B cell (primary cell): ENCODE data around the gene PIPOX. TPM values are rescaled to one million over a fixed set of nuclear protein-coding genes. Genes with fewer than 3 reads are reported as not detected.

Experiments
- ATAC-seq: fragments of 200-7000 bp; cut with Tn5 transposase; one replicate; pipeline ENCODE4 v1.10.0; 2021; ENCODE audit warnings: low read depth, mild to moderate bottlenecking, moderate number of reproducible peaks, moderate library complexity
- CTCF ChIA-PET: fragments of 350-600 bp; sonication (Branson Sonifier 250); formaldehyde crosslinking; loops from one replicate; lab custom pipeline; 2021; ENCODE audit warnings: antibody characterized with exemption, inconsistent platforms; lab: Charles Lee
- POLR2A ChIA-PET: fragments of 350-600 bp; sonication (Branson Sonifier 250); formaldehyde crosslinking; loops from one replicate; lab custom pipeline; 2021; ENCODE audit warnings: antibody characterized with exemption; lab: Charles Lee
- DNase-seq: peaks from one replicate; pipeline ENCODE4 v3.0.0; 2013
- H2AFZ ChIP-seq: 2 replicates; pipeline ENCODE4 v1.6.1; 2012; ENCODE audit warnings: mild to moderate bottlenecking, low read depth, low read length; ENCODE audit not compliant: insufficient read depth, poor library complexity, severe bottlenecking
- H3K27ac ChIP-seq, 2 donors: 1 replicate in 1 of 2; 2 replicates in 1 of 2; pipeline ENCODE4 v1.5.1; 2012 to 2013; ENCODE audit warnings: low read length in 2 of 2, mild to moderate bottlenecking in 2 of 2, moderate library complexity in 1 of 2
- H3K27me3 ChIP-seq, 4 experiments: fragments of 200-600 bp in 1 of 4; sonication (generic) in 1 of 4; replicated peaks in 1 of 4; 1 replicate in 2 of 4; 2 replicates in 2 of 4; pipeline versions ENCODE4 v1.6.1 to v1.7.0; 2013 to 2016; ENCODE audit warnings: low read length in 3 of 4, mild to moderate bottlenecking in 2 of 4, mixed read lengths in 1 of 4, moderate library complexity in 1 of 4; ENCODE audit not compliant: insufficient read depth in 4 of 4, control insufficient read depth in 3 of 4; ENCODE audit errors: control extremely low read depth in 1 of 4
- H3K36me3 ChIP-seq, 2 experiments: replicated peaks in 1 of 2; 1 replicate in 1 of 2; 2 replicates in 1 of 2; pipeline versions ENCODE4 v1.6.1 to v1.7.1; 2013; ENCODE audit warnings: low read length in 1 of 2; ENCODE audit not compliant: insufficient read depth in 2 of 2, control insufficient read depth in 1 of 2; ENCODE audit errors: control extremely low read depth in 1 of 2, extremely low read depth in 1 of 2
- H3K4me1 ChIP-seq, 2 donors: fragments of 200-600 bp in 1 of 2; sonication (generic) in 1 of 2; 1 replicate in 1 of 2; 2 replicates in 1 of 2; pipeline versions ENCODE4 v1.5.1 to v1.6.1; 2013 to 2017; ENCODE audit warnings: low read length in 2 of 2; ENCODE audit not compliant: control insufficient read depth in 2 of 2, insufficient read depth in 2 of 2
- H3K4me2 ChIP-seq: replicated peaks from 2 replicates; pipeline ENCODE3; 2012; ENCODE audit warnings: mild to moderate bottlenecking, low read depth, low read length; ENCODE audit not compliant: poor library complexity, severe bottlenecking
- H3K4me3 ChIP-seq, 5 experiments: fragments of 200-600 bp in 1 of 5; sonication (generic) in 1 of 5; 1 replicate in 3 of 5; 2 replicates in 2 of 5; pipeline versions ENCODE4 v1.5.1 to v1.7.0; 2011 to 2016; ENCODE audit warnings: low read length in 4 of 5, mild to moderate bottlenecking in 4 of 5, low read depth in 2 of 5, control low read depth in 1 of 5, moderate library complexity in 1 of 5; ENCODE audit not compliant: insufficient read depth in 1 of 5; ENCODE audit errors: control extremely low read depth in 1 of 5, extremely low read depth in 1 of 5
- H3K79me2 ChIP-seq: fragments of 200-600 bp; sonication (generic); one replicate; pipeline ENCODE4 v1.6.0; 2016; ENCODE audit warnings: low read length; ENCODE audit not compliant: control insufficient read depth, insufficient read depth
- H3K9ac ChIP-seq: fragments of 200-600 bp; sonication (generic); 2 replicates; pipeline ENCODE4 v1.6.1; 2017; ENCODE audit warnings: mild to moderate bottlenecking, low read length, moderate library complexity
- H3K9me3 ChIP-seq, 3 donors: one replicate each; pipeline versions ENCODE4 v1.6.1 to v1.7.1; 2013; ENCODE audit warnings: low read length in 2 of 3; ENCODE audit not compliant: control insufficient read depth in 2 of 3, insufficient read depth in 1 of 3; ENCODE audit errors: control extremely low read depth in 1 of 3
- H4K20me1 ChIP-seq: 2 replicates; pipeline ENCODE4 v1.6.0; 2012; ENCODE audit warnings: mild to moderate bottlenecking, low read length; ENCODE audit not compliant: insufficient read depth, control insufficient read depth, poor library complexity, severe bottlenecking
- H3K27ac Mint-ChIP-seq: one replicate; pipeline ENCODE4 v1.8.0; 2021; ENCODE audit warnings: mixed read lengths
- H3K27me3 Mint-ChIP-seq: one replicate; pipeline ENCODE4 v1.8.0; 2021; ENCODE audit warnings: mixed read lengths
- H3K4me1 Mint-ChIP-seq: one replicate; pipeline ENCODE4 v1.8.0; 2021; ENCODE audit warnings: mixed read lengths
- H3K4me3 Mint-ChIP-seq: one replicate; pipeline ENCODE4 v1.8.0; 2021; ENCODE audit warnings: mixed read lengths
- H3K9me3 Mint-ChIP-seq: one replicate; pipeline ENCODE4 v1.8.0; 2022; ENCODE audit warnings: mixed read lengths; ENCODE audit not compliant: insufficient read depth
- CTCF ChIP-seq: fragments of 200-600 bp; IDR thresholded peaks from one replicate; pipeline ENCODE4 v1.8.0; 2022; ENCODE audit warnings: antibody characterized with exemption, mild to moderate bottlenecking
- EZH2 ChIP-seq: IDR thresholded peaks from 2 replicates; pipeline ENCODE4 v1.6.1; 2012; ENCODE audit warnings: borderline replicate concordance, low read depth, mild to moderate bottlenecking, moderate library complexity, low read length; ENCODE audit not compliant: insufficient read depth, poor library complexity, severe bottlenecking
- WGBS: methylation state at CpG from one replicate; pipeline ENCODE4 v1.1.5; 2013; ENCODE audit warnings: missing lambda C conversion rate; ENCODE audit not compliant: insufficient coverage; 5-methylcytosine and 5-hydroxymethylcytosine counted together
- intact Hi-C: fragments of 100-400 bp; cut with micrococcal nuclease; formaldehyde crosslinking; loops from one replicate; pipeline ENCODE4 v1.10.0; 2022
- polyA plus RNA-seq: library from polyadenylated mRNA; depleted of rRNA; stranded (reverse); fragments of >200 nt; gene quantifications from 2 replicates; pipeline ENCODE4 v1.2.3, GENCODE V29; 2012
- total RNA-seq, 2 donors: library from RNA; stranded (reverse); fragments of 120-200 nt in 1 of 2; gene quantifications; 1 replicate in 1 of 2; 2 replicates in 1 of 2; pipeline versions ENCODE4 v1.2.3 to v1.2.4, GENCODE V29; 2013 to 2022

PIPOX gene
- total and polyA plus RNA-seq, 2 donors (not counting 1 experiment from before 2014, with no cell fraction given): 0.95 to 15.0 TPM

GRCh38 chr17:29043539-29044145, 701 bp downstream of the PIPOX start:
- ATAC-seq (no peak), DNase-seq (no peak)
- Histone ChIP-seq H4K20me1 (no peaks in the 10 kb centered on the region), H3K27me3 (peaks cover 0 to 5% (median 0%) of the 10 kb centered on the region in 4 experiments), H3K9me3 (no peaks in the 10 kb centered on the region), H3K4me3 (no peak overlapping the region), H3K27ac (no peak overlapping the region), H3K79me2 (no peaks in the 10 kb centered on the region), H3K4me1 (peaks cover 14 to 15% of the 10 kb centered on the region in 2 donors), H3K36me3 (no peaks in the 10 kb centered on the region), H2AFZ (no peak overlapping the region), H3K4me2 (no peak overlapping the region), H3K9ac (no peak overlapping the region)
- peaks cover 16% of the 10 kb centered on the region for H3K4me1 Mint-ChIP-seq
- ChIA-PET CTCF (interaction anchor here (0.9 to 1.3 kb wide), 3 partner anchors 69 to 133 kb away, joined by 3 to 6 read pairs (median 3); no protein-coding TSS in a partner anchor), POLR2A (interaction anchor here (0.6 kb wide), 1 partner anchor 190 kb away, joined by 4 read pairs; no protein-coding TSS in a partner anchor)
- no peak overlapping the region for H3K4me3 Mint-ChIP-seq
- H3K9me3 Mint-ChIP-seq: no peaks in the 10 kb centered on the region
- no peak overlapping the region for H3K27ac Mint-ChIP-seq
- no peak for TF ChIP-seq EZH2
- TF ChIP-seq CTCF: no peak
- H3K27me3 Mint-ChIP-seq: peaks cover 13% of the 10 kb centered on the region
- intact Hi-C loops: no loop called here
- WGBS: 67% methylated on average over 3 of the region's 3 CpGs

GRCh38 chr17:29045026-29045425, 2.1 kb downstream of the PIPOX start:
- peaks cover 16% of the 10 kb centered on the region for H3K4me1 Mint-ChIP-seq
- ATAC-seq: no peak
- Histone ChIP-seq H3K79me2 (no peaks in the 10 kb centered on the region), H3K9ac (no peak overlapping the region), H3K36me3 (no peaks in the 10 kb centered on the region), H3K27ac (no peak overlapping the region), H3K9me3 (no peaks in the 10 kb centered on the region), H4K20me1 (no peaks in the 10 kb centered on the region), H2AFZ (no peak overlapping the region), H3K4me1 (peaks cover 14 to 15% of the 10 kb centered on the region in 2 donors), H3K27me3 (no peaks in the 10 kb centered on the region), H3K4me2 (no peak overlapping the region), H3K4me3 (no peak overlapping the region)
- ChIA-PET POLR2A (no interaction called here), CTCF (no interaction called here)
- H3K9me3 Mint-ChIP-seq: no peaks in the 10 kb centered on the region
- H3K27ac Mint-ChIP-seq: no peak overlapping the region
- H3K27me3 Mint-ChIP-seq: peaks cover 23% of the 10 kb centered on the region
- no peak for TF ChIP-seq EZH2
- no peak for TF ChIP-seq CTCF
- H3K4me3 Mint-ChIP-seq: no peak overlapping the region
- intact Hi-C loops: no loop called here
- 100% methylated on average over 4 of the region's 4 CpGs for WGBS
- DNase-seq: no peak
